Measurements from ENCODE around the gene OCRL.

- TF ChIP-seq, protein P1, sequence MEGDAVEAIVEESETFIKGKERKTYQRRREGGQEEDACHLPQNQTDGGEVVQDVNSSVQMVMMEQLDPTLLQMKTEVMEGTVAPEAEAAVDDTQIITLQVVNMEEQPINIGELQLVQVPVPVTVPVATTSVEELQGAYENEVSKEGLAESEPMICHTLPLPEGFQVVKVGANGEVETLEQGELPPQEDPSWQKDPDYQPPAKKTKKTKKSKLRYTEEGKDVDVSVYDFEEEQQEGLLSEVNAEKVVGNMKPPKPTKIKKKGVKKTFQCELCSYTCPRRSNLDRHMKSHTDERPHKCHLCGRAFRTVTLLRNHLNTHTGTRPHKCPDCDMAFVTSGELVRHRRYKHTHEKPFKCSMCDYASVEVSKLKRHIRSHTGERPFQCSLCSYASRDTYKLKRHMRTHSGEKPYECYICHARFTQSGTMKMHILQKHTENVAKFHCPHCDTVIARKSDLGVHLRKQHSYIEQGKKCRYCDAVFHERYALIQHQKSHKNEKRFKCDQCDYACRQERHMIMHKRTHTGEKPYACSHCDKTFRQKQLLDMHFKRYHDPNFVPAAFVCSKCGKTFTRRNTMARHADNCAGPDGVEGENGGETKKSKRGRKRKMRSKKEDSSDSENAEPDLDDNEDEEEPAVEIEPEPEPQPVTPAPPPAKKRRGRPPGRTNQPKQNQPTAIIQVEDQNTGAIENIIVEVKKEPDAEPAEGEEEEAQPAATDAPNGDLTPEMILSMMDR (IDR thresholded peaks at IDR 0.05): no peak
- TF ChIP-seq POLR2A (IDR thresholded peaks at IDR 0.05): no peak
These were observed 19.9 kb upstream of the OCRL start for GRCh38 chrX:129520151-129520550.
